NCI-H2196 treated with DMSO at 0.1 percent for 48 hours (cell line): ENCODE measurements around the gene DCAF4.

Experiments
- DNase-seq: peaks from one replicate; lab custom pipeline; 2025; ENCODE audit not compliant: unreplicated experiment; lab: John Stamatoyannopoulos, UW

Gene DCAF4

DNA sequence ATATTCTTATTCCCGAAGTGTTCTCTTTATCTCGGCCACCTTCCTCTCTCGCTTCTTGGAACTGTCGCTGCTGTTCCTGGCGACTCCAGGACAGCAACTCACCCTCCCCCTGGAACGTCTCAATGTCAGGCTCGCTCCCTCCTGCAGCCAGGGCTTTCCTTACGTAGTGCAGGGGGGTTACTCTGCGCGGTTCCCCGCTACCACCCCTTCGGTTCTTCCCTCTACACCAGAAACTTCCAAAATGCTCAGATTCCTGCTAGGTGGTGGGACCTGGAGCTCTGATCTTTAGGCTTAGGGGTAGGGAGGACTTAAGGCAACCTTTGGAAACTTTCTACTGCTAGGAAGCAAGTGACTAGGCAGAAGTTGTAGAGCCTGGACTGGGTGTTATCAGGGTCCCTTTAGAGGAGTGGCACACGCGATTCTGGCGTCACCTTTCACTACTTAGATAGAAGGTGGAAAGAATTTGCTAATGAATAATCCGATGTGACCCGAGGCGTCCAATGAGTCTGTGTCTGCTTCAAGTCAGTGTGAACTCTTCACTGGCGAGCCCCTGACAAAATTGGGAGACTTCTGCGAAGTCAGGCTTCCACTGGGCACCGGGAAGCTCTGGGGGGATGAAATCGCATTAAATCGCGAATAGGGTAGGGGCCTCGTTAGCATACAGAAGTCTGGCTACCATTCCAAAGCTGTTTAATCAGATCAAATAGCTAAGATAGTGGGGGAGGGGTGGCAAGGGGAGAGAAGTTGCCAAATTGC lies 31.5 kb upstream of the DCAF4 start:
- no peak for DNase-seq

- DNase-seq, result no peak
These were observed 27.8 kb upstream of the DCAF4 start for GRCh38 chr14:72898448-72898847.

- no peak for DNase-seq
These were observed 24.9 kb upstream of the DCAF4 start for GRCh38 chr14:72901361-72901760.

- DNase-seq, result no peak
These were observed 23.3 kb upstream of the DCAF4 start for GRCh38 chr14:72902801-72903530.

GRCh38 chr14:72903716-72904115 lies 22.5 kb upstream of the DCAF4 start:
- no peak for DNase-seq

DNA sequence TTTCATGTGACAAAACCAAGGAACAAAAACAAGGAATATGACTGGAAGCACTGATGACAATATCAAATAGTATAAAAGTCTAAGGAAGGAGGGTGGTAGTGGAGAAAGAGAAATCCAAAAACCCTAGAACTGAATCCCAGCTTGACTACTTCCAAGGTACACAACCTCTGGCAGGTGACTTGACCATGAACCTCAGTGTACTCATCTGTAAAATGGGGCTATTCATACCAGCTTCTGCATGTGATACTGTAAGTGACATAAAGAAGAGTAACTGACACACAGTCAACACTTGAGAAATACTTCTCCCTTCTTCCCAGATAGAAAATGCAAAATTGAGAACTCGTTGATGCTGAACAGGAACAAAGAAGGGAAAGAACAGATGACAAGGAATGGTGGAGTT lies 22.0 kb upstream of the DCAF4 start:
- no peak for DNase-seq

DNA sequence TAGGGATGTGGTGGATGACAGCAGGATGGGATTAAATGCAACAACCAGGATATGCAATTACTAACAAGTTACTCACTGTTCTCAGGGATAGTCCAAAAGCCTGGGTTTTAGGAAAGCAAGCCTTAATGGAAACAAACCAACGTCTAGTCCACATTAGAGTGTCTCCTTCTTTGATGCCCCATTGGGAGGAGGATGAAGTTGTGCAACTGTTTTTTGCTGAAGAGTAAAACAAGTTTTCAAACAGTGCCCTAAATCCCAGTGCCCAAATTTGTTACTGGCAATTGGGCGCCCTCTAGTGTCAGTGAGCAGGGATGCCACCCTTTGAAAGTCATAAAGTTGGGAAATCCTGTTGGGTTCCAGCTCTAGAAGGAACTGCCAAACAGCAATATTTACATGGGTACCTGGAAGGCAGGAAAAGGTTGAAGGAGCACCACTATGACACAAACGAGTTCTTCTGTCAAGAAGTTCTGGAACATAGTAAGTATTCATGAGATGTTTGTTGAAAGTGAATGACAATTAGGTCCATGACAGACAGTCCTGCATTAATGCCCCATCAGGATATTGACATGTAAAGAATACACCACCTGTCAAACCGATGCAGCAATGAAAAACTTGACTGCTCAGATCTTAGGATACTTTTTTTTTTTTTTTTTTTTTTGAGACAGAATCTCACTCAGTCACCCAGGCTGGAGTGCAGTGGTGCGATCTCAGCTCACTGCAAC lies 21.3 kb upstream of the DCAF4 start:
- DNase-seq, result peak; percentile 61

DNA sequence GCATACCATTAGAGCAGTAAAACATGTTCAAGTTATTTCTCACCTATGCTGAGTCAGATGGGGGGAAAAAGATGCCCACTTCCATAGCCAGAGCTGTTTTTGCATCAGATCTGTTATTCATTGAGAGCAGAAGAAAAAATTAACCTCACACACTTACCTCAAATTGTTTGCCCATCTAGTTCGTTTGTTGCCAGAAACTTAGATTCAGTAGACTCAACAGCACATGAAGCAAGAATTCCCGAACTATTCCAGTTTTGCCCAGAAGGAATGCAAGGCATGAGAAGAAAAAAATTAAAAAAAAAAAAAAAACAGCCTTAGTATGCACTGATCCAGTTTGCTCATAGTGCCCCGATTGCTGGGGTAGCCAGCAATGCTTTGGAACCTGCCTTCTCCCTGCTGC lies 19.9 kb upstream of the DCAF4 start:
- DNase-seq, result no peak

DNA sequence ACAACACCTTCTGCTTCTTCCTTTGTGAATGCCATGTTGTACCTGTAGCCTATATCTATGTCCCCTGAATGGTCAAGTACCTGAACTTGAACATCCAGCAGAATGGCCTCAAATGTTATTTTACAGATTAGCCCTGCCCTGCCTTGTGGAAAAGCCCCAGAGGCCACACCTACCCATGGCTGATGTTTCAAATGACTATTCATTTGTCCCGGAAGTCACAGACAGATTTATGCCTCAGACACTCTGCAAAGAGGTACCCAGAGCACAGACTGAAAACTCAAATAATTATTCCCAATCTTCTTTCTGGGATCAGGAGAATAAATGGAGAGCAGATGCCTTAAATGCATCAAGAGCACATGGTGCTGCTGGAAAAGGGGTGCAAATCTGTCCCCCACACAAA lies 19.4 kb upstream of the DCAF4 start:
- no peak for DNase-seq

- no peak for DNase-seq
These were observed 18.4 kb upstream of the DCAF4 start for GRCh38 chr14:72907886-72908285.

DNA sequence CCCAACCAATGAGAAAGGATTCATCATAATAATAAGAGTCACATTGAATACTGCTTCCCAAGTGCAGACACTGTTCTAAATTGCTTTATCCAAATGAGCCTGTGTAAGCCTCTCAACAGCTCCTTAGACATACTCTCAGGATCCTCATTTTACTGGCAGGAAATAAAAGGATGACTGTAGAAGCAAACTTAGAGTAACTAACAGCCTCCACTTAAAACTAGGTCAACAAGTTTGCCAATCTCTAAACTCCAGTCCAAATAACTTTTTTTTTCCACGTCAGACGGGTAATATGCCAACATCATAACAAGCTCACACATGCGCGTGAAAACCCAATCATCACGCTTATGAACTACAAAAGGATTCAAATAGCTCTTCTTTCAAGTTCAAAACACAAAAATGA lies 17.1 kb upstream of the DCAF4 start:
- no peak for DNase-seq

DNA sequence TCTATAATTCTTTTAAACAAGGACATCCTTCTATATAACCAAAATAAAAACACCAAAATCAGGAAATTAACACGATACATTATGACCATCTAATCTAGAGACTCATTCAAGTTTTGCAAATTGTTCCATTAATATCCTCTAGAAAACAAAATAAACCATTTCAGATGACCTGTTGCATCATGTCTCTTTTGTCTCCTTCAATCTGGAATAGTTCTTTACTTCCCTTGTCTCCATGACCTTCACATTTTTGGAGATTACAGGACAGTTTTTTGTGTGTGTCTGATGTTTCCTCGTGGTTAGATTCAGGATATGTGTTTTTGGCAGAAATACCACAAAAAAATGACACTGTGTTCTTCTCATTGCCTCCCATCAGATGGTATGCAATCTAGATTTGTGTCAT lies 12.5 kb upstream of the DCAF4 start:
- DNase-seq, result no peak

DNA sequence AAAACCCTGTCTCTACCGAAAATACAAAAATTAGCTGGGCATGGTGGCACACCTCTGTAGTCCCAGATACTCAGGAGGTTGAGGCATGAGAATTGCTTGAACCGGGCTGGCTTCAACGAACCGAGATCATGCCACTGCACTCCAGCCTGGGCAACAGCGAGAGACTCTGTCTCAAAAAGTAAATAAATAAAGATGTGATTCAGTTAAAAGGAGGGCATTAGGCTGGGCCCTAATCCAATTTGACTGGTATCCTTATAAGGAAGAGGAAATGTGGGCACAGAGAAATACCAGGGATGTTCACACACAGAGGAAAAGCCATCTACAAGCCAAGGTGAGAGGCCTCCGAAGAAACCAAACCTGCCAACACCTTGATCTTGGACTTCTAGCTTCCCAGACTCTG lies 10.1 kb upstream of the DCAF4 start:
- DNase-seq, result no peak

DNA sequence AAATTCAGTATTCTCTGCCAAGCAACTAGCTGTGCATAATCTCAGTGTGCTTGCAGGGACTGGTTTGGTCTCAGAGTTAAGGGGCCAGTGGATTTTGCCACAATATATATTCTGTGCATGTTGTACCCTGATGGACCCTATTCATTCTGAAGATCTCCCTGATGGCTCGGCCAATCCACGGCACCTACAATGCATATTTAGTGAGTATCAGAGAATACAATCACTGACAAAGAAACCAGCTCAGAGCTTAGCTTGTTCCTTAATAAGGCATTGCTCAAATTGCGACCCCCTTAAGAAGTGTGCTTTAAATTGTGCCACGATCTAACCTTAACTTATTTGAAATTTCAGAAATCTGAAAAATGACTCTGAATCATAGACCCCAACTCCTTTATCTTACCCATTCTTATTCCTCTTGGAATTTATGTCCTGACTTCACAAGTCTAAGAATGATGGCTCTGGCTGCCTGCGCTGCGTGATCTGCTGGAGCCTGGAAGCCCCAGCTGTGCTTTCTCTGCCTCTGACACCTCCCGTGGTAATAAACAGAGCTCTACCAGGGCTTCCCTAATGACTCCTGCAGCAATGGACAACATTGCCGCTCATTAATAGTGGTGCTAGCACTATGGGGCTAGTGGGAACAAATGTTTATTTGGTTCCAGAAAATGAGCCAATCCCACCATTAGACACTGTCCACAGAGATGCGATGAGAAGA lies 9.0 kb upstream of the DCAF4 start:
- DNase-seq, result no peak

- no peak for DNase-seq
These were observed 6.3 kb upstream of the DCAF4 start for GRCh38 chr14:72920008-72920407.

DNA sequence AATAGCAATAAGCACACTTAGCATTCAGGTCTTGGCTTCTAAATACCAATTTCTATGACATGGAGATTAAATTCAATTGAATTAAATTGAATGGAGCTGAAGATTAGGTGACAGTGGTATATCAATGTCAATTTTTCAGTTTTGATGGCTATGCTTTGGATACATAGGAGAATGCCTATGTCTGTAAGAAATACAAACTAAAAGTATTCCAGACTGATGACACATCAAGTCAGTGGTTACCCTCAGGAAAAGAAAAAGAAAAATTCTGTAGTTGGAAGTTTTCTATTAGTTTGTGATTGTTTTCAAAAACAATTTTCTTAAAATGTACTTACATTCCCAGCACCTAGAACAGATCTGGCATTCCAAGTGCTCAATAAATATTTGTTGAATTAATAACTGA lies 4.9 kb upstream of the DCAF4 start:
- no peak for DNase-seq

DNA sequence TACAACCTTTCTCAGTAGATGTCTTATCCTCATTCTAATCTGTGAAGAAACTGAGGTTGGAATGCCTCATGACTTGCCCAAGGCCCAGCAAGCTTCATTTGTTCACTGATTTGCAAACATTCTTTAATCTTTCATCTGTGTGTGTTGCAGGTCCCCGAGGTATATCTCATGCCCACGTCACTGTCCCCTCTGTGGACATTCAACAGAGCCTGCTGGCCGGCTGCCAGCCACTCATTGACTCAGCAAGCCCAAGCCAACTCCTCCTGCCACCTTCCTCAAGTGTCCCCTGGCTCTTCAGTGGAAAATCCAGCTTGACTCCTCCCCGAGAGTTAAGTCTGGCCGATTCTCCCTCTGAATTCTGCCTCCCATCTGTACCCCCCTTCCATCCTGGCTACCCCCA lies 1.9 kb upstream of the DCAF4 start:
- no peak for DNase-seq

- no peak for DNase-seq
These were observed 999 bp upstream of the DCAF4 start for GRCh38 chr14:72925171-72925759.

DNA sequence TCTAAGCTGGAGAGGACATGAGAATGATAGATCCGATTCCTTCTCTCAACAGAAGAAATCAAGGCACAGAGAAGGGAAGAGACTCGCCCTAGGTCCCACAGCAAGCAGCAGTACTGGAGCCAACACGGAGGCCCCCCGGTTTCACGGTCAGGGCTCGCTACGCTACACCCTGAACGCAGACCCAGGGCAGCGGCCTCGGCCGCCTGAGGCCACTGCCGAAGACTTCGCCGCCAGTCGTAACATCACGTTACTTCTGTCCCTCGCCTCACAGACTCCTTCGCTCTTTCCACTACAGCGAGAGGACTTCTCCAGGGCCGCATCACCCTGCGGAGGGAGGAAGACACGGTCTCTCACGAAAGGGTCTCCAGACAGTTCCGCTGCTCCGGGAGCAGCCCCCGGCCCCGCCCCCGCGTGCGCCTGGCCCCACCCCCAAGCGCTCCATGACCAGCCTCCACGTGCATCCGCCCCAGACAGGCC lies 411 bp upstream of the DCAF4 start:
- no peak for DNase-seq

GRCh38 chr14:72928872-72929271 lies 2.6 kb downstream of the DCAF4 start:
- DNase-seq, result no peak
